ENCODE measurements around the gene FOXN3.
"Not testable (repeated sequence)": the region's sequence is repeated elsewhere in the genome, so short reads cannot be mapped to it uniquely, and the experiment has no call there.

The FOXN3 gene

DNA sequence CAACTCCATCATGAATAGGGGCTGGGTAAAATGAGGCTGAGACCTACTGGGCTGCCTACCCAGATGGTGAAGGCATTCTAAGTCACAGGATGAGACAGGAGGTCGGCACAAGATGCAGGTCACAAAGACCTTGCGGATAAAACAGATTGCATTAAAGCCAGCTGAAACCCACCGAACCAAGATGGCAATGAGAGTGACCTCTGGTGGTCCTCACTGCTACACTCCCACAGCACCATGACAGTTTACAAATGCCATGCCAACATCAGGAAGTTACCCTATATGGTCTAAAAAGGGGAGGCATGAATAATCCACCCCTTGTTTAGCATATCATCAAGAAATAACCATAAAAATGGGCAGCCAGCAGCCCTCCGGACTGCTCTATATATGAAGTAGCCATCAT is 122.6 kb downstream of the FOXN3 start:
- H3K9ac ChIP-seq (ENCODE audit: low read depth, low read length, poor library complexity, severe bottlenecking); H3K27me3 ChIP-seq (ENCODE audit: insufficient read depth, low read length, poor library complexity, severe bottlenecking); H3K4me2 ChIP-seq (ENCODE audit: low read depth, low read length, poor library complexity, severe bottlenecking); H3K9me3 ChIP-seq (ENCODE audit: insufficient read depth, low read depth, low read length); H3F3A ChIP-seq (ENCODE audit: low read depth); H3K4me3 ChIP-seq (ENCODE audit: low read length, poor library complexity, severe bottlenecking); H2AFZ ChIP-seq (ENCODE audit: low read length); H4K20me1 ChIP-seq (ENCODE audit: insufficient read depth, low read length, poor library complexity, severe bottlenecking); H3K9me2 ChIP-seq (replicated peaks; ENCODE audit: low read depth, low read length); H3K4me1 ChIP-seq (ENCODE audit: insufficient read depth, low read length, poor library complexity, severe bottlenecking): not testable (repeated sequence)
- TF ChIP-seq, protein P1, sequence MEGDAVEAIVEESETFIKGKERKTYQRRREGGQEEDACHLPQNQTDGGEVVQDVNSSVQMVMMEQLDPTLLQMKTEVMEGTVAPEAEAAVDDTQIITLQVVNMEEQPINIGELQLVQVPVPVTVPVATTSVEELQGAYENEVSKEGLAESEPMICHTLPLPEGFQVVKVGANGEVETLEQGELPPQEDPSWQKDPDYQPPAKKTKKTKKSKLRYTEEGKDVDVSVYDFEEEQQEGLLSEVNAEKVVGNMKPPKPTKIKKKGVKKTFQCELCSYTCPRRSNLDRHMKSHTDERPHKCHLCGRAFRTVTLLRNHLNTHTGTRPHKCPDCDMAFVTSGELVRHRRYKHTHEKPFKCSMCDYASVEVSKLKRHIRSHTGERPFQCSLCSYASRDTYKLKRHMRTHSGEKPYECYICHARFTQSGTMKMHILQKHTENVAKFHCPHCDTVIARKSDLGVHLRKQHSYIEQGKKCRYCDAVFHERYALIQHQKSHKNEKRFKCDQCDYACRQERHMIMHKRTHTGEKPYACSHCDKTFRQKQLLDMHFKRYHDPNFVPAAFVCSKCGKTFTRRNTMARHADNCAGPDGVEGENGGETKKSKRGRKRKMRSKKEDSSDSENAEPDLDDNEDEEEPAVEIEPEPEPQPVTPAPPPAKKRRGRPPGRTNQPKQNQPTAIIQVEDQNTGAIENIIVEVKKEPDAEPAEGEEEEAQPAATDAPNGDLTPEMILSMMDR (conservative IDR thresholded peaks at IDR 0.05; ENCODE audit: low read length): 0 out of 2 replicates have a peak, but pooled peaks have one; percentile 27
- Histone ChIP-seq H3K36me3 (ENCODE audit: insufficient read depth, low read length) (peaks cover 38% of the 10 kb centered on the region; the same call in 1 of the 2 replicates), H3K79me2 (ENCODE audit: insufficient read depth, low read length) (peaks cover 60% of the 10 kb centered on the region; the same call in 1 of the 2 replicates)

DNA sequence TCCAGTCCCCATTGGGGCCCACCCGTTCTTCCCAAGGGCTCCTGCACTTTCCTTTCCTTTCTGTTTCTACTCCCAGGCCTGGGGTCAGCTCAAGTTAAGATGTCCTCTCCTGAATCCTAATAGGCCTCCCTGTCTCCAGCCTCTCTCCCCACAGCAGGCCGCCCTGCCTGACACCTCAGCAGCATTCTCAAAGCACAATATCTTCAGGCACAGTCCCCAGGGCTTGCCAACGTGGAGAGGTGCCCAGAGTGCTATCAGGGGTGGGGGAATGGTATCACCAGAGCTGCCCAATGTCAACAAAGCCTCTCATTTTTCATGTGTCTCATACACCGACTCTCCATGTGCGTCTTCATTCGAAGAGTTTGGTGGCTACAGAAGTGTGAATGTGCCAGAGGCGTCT is 123.0 kb downstream of the FOXN3 start:
- Histone ChIP-seq H2AFZ (ENCODE audit: low read length) (no peak overlapping the region), H3K4me1 (ENCODE audit: insufficient read depth, low read length, poor library complexity, severe bottlenecking) (no peaks in the 10 kb centered on the region), H3F3A (ENCODE audit: low read depth) (no peaks in the 10 kb centered on the region), H3K9ac (ENCODE audit: low read depth, low read length, poor library complexity, severe bottlenecking) (no peak overlapping the region), H4K20me1 (ENCODE audit: insufficient read depth, low read length, poor library complexity, severe bottlenecking) (peaks cover 8% of the 10 kb centered on the region), H3K36me3 (ENCODE audit: insufficient read depth, low read length) (peaks cover 34% of the 10 kb centered on the region; the same call in 1 of the 2 replicates), H3K4me3 (ENCODE audit: low read length, poor library complexity, severe bottlenecking) (no peak overlapping the region), H3K4me2 (ENCODE audit: low read depth, low read length, poor library complexity, severe bottlenecking) (no peak overlapping the region), H3K9me3 (ENCODE audit: insufficient read depth, low read depth, low read length) (no peaks in the 10 kb centered on the region), H3K27me3 (ENCODE audit: insufficient read depth, low read length, poor library complexity, severe bottlenecking) (no peaks in the 10 kb centered on the region), H3K79me2 (ENCODE audit: insufficient read depth, low read length) (peaks cover 57% of the 10 kb centered on the region; the same call in 1 of the 2 replicates), H3K9me2 (replicated peaks; ENCODE audit: low read depth, low read length) (no peaks in the 10 kb centered on the region)
- TF ChIP-seq EZH2phosphoT487 (IDR thresholded peaks at IDR 0.05; ENCODE audit: borderline replicate concordance): no peak
- TF ChIP-seq, protein P1 (conservative IDR thresholded peaks at IDR 0.05; ENCODE audit: low read length): no peak

DNA sequence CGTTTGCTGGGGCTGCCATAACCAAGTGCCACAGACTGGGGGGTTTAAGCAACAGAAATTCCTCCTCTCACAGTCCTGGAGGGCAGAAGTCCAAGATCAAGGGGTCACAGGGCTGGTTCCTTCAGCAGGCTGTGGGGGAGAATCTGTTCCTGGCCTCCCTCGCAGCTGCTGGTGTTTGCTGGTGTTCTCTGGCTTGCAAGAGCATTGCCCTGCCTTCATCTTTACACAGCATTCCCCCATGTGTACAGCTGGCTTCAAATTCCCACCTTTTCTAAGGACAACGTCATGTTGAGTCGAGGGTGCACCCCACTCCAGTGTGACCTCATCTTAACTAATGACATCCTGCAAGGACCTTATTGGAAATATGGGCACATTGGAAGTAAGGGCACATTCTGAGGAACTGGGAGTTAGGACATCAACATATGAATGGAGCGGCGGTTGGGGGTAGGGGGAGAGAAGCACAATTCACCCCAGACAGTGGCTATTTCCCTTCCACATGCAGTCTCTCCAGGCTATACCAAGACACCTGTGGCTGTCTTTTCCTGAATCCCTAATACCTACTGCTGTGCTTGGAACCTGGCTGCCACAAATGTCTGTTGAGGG is 123.6 kb downstream of the FOXN3 start:
- Histone ChIP-seq H3K4me1 (ENCODE audit: insufficient read depth, low read length, poor library complexity, severe bottlenecking) (no peaks in the 10 kb centered on the region), H3K9me2 (replicated peaks; ENCODE audit: low read depth, low read length) (no peaks in the 10 kb centered on the region), H3F3A (ENCODE audit: low read depth) (no peaks in the 10 kb centered on the region), H3K9me3 (ENCODE audit: insufficient read depth, low read depth, low read length) (no peaks in the 10 kb centered on the region), H3K79me2 (ENCODE audit: insufficient read depth, low read length) (peaks cover 55% of the 10 kb centered on the region; the same call in 1 of the 2 replicates), H3K4me2 (ENCODE audit: low read depth, low read length, poor library complexity, severe bottlenecking) (no peak overlapping the region), H4K20me1 (ENCODE audit: insufficient read depth, low read length, poor library complexity, severe bottlenecking) (peaks cover 8% of the 10 kb centered on the region), H3K4me3 (ENCODE audit: low read length, poor library complexity, severe bottlenecking) (no peak overlapping the region), H3K27me3 (ENCODE audit: insufficient read depth, low read length, poor library complexity, severe bottlenecking) (no peaks in the 10 kb centered on the region), H3K36me3 (ENCODE audit: insufficient read depth, low read length) (peaks cover 34% of the 10 kb centered on the region; the same call in 1 of the 2 replicates), H2AFZ (ENCODE audit: low read length) (no peak overlapping the region), H3K9ac (ENCODE audit: low read depth, low read length, poor library complexity, severe bottlenecking) (no peak overlapping the region)
- TF ChIP-seq, protein P1 (conservative IDR thresholded peaks at IDR 0.05; ENCODE audit: low read length): no peak
- TF ChIP-seq EZH2phosphoT487 (IDR thresholded peaks at IDR 0.05; ENCODE audit: borderline replicate concordance): no peak
